ENCODE results near the gene VCL.

- TF ChIP-seq CTCF (IDR thresholded peaks at IDR 0.05) (no peak), POLR2A (IDR thresholded peaks at IDR 0.05) (no peak)
Observed at GRCh38 chr10:73975388-73975787, 22.5 kb upstream of the VCL start.
